ENCODE results near the gene CERS6.

- no peak for TF ChIP-seq CTCF (IDR thresholded peaks at IDR 0.05)
- no peak for TF ChIP-seq POLR2A (IDR thresholded peaks at IDR 0.05)
Observed at GRCh38 chr2:168797286-168797655, 341.2 kb downstream of the CERS6 start.

All from testis (tissue), 2 donors.